ENCODE measurements around the gene SYPL2. TPM values are rescaled to one million over a fixed set of nuclear protein-coding genes. Genes with fewer than 3 reads are reported as not detected.

SYPL2 gene
- total RNA-seq, 2 experiments from 2014 or later, result not detected

DNA sequence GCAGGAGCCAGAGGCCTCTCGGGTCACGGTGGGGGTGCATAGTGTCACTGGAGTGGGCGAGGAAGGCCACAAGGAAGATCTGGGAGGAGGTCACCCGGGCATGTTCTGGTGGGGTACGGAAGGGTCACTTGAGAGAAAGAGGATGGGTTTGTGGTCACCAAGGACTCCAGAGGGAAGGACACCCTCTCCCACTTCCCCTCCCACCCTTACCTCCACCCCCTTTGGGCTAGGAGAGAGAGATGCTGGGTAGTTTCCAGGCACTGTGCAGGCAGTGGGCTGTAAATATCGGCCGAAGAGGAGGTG is 42.5 kb downstream of the SYPL2 start:
- POLR2A ChIA-PET, result no interaction called here
- CTCF ChIA-PET (ENCODE audit: unreplicated experiment), result interaction anchor here (1.0 kb wide), 2 partner anchors 18 to 24 kb away, joined by 3 read pairs; no protein-coding TSS in a partner anchor
- peak overlapping the region; percentile 50; the same call in 1 of the 2 replicates for H3K4me2 ChIP-seq (ENCODE audit: low read length)
- no peaks in the 10 kb centered on the region for H4K20me1 ChIP-seq (ENCODE audit: insufficient read depth, low read length)
- no peaks in the 10 kb centered on the region for H3K9me3 ChIP-seq (ENCODE audit: low read length)
- no peak overlapping the region for H2AFZ ChIP-seq (ENCODE audit: low read length)
- DNase-seq (ENCODE audit: low spot score), result no peak
- no TSS peak for BruUV-seq (replicated peaks)
- peak overlapping the region; percentile 59 for H3K4me3 ChIP-seq (ENCODE audit: low read depth, low read length, poor library complexity, severe bottlenecking)
- no peaks in the 10 kb centered on the region for H3K9me2 ChIP-seq (ENCODE audit: insufficient read depth, low read length)
- peaks cover 3% of the 10 kb centered on the region for H3K4me1 ChIP-seq (ENCODE audit: insufficient read depth, low read length, poor library complexity, severe bottlenecking)
- TF ChIP-seq, protein P1, sequence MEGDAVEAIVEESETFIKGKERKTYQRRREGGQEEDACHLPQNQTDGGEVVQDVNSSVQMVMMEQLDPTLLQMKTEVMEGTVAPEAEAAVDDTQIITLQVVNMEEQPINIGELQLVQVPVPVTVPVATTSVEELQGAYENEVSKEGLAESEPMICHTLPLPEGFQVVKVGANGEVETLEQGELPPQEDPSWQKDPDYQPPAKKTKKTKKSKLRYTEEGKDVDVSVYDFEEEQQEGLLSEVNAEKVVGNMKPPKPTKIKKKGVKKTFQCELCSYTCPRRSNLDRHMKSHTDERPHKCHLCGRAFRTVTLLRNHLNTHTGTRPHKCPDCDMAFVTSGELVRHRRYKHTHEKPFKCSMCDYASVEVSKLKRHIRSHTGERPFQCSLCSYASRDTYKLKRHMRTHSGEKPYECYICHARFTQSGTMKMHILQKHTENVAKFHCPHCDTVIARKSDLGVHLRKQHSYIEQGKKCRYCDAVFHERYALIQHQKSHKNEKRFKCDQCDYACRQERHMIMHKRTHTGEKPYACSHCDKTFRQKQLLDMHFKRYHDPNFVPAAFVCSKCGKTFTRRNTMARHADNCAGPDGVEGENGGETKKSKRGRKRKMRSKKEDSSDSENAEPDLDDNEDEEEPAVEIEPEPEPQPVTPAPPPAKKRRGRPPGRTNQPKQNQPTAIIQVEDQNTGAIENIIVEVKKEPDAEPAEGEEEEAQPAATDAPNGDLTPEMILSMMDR (conservative IDR thresholded peaks at IDR 0.05; ENCODE audit: low read length), result no peak
- no peak for TF ChIP-seq EZH2phosphoT487 (IDR thresholded peaks at IDR 0.05; ENCODE audit: borderline replicate concordance, low read depth, low read length)
- no peak overlapping the region for H3K27ac ChIP-seq (ENCODE audit: low read depth, low read length, poor library complexity, severe bottlenecking)
- no peaks in the 10 kb centered on the region for H3K79me2 ChIP-seq (ENCODE audit: insufficient read depth, low read depth, low read length)
- intact Hi-C loops (cut with micrococcal nuclease; ENCODE audit: unreplicated experiment), result no loop called here
- no peaks in the 10 kb centered on the region for H3K36me3 ChIP-seq (ENCODE audit: insufficient read depth, low read length)

DNA sequence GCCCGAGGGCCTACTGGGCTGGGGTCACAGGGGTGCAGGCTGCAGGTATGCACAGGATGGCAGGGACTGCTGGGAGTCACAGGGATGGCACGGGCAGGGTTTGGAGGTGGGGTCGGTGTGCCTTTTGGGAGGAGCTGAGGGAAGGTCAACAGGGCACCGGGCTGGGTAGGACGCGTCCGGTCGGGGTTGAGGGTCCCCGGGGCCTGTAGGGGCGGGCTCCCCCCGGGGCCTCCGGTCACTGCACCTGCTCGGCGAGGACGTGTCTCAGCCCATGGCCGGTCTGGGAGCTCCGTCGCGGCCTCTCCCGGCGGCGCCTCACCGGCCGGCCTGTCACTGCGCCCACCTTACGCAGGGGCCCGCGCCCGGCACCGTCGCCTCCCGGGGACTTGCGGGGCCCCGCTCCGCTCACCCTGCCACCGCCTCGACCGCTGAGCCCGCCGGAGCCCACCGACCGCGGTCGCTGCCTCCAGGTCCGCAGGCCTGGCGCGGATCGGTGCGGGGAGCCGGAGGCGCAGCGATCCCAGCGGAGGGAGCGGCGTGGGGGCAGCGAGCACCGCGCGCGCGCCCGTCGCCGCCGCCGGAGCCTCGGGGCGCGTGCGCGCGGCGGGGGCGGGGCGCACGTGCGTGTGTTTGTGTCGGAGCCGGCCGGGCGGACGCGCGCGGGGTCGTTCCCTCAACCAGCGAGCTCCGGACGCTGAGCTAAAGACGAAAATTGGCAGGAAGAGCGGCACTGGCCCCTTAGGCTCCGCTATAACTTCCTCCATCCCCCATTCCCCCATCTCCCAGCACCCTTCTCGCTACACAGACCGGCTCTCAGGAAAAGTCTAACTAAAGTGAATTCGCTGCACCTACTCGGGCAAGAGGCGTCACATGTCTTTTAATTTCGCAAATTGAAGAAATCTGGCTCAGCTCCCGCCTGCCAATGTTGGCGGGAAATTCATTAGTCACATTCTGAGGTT is 43.1 kb downstream of the SYPL2 start, which contains the start of gene AMIGO1:
Gene AMIGO1, minus strand, starts transcription at position 552 of the 959 bp plus-strand sequence. CDS start 815 bp downstream, outside the sequence.
- H3K4me3 ChIP-seq (ENCODE audit: low read depth, low read length, poor library complexity, severe bottlenecking), result peak within 1 kb of the TSS; percentile 59
- BruUV-seq (replicated peaks), result no TSS peak
- ChIA-PET POLR2A (interaction anchor here (0.7 kb wide), 1 partner anchor 701 kb away, joined by 3 read pairs; no protein-coding TSS in a partner anchor), CTCF (ENCODE audit: unreplicated experiment) (interaction anchor here (1.0 to 1.6 kb wide), 3 partner anchors 19 to 23 kb away, joined by 3 read pairs; no protein-coding TSS in a partner anchor)
- H2AFZ ChIP-seq (ENCODE audit: low read length), result peak within 1 kb of the TSS; percentile 15; the same call in 1 of the 2 replicates
- no peaks in the 10 kb centered on the region for H3K9me3 ChIP-seq (ENCODE audit: low read length)
- TF ChIP-seq EZH2phosphoT487 (IDR thresholded peaks at IDR 0.05; ENCODE audit: borderline replicate concordance, low read depth, low read length), result no peak
- TF ChIP-seq, protein P1 (conservative IDR thresholded peaks at IDR 0.05; ENCODE audit: low read length), result no peak
- H3K9me2 ChIP-seq (ENCODE audit: insufficient read depth, low read length), result no peaks in the 10 kb centered on the region
- no peaks in the 10 kb centered on the region for H3K36me3 ChIP-seq (ENCODE audit: insufficient read depth, low read length)
- intact Hi-C loops (cut with micrococcal nuclease; ENCODE audit: unreplicated experiment), result no loop called here
- no peaks in the 10 kb centered on the region for H4K20me1 ChIP-seq (ENCODE audit: insufficient read depth, low read length)
- H3K4me1 ChIP-seq (ENCODE audit: insufficient read depth, low read length, poor library complexity, severe bottlenecking), result peaks cover 3% of the 10 kb centered on the region
- DNase-seq (ENCODE audit: low spot score), result peak; percentile 60
- H3K4me2 ChIP-seq (ENCODE audit: low read length), result peak within 1 kb of the TSS; percentile 52
- no peaks in the 10 kb centered on the region for H3K79me2 ChIP-seq (ENCODE audit: insufficient read depth, low read depth, low read length)
- H3K27ac ChIP-seq (ENCODE audit: low read depth, low read length, poor library complexity, severe bottlenecking), result no peak within 1 kb of the TSS
